Measurements from ENCODE around the gene TICAM1. TPM values are rescaled to one million over a fixed set of nuclear protein-coding genes. Genes with fewer than 3 reads are reported as not detected.

The TICAM1 gene
- total RNA-seq, 4 donors from 2014 or later = 3.5 to 10.8 (median 4.7) TPM

DNA sequence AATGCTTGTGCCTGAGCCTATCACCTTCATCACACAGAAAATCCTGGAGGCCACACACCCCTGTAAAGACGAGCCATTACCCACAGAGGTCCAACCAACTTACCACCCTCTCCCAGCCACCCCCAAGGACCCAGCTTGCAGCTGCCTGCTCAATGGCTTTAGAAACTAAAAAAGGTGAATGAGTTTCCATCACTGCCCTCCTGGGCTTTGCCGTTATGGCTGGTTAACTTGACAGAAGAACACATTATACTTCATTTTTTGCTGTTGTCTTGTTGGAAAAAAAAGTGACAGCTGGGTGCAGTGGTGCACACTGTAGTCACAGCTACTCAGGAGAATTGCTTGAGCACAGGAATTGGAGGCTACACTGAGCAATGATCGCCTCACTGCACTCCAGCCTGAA is 57.4 kb downstream of the TICAM1 start:
- Histone ChIP-seq H3K27me3 (peaks cover 0 to 17% of the 10 kb centered on the region in 2 donors), H3K27ac (no peak overlapping the region), H3K4me1 (no peaks in the 10 kb centered on the region), H3K4me3 (no peak overlapping the region), H3K36me3 (no peaks in the 10 kb centered on the region), H3K9me3 (no peaks in the 10 kb centered on the region)
- TF ChIP-seq EP300 (IDR thresholded peaks at IDR 0.05) = no peak
- no peak for TF ChIP-seq POLR2A (IDR thresholded peaks at IDR 0.05)
- no peak for TF ChIP-seq CTCF (IDR thresholded peaks at IDR 0.05)
- WGBS, 2 donors = 47 to 59% methylated on average over 3 of the region's 3 CpGs
- DNase-seq (ENCODE audit: low spot score in 2 of 2) = no peak

GRCh38 chr19:4773047-4773640 is 58.4 kb downstream of the TICAM1 start:
- Histone ChIP-seq H3K27me3 (peaks cover 0 to 17% of the 10 kb centered on the region in 2 donors), H3K4me3 (no peak overlapping the region), H3K4me1 (no peaks in the 10 kb centered on the region), H3K36me3 (no peaks in the 10 kb centered on the region), H3K9me3 (no peaks in the 10 kb centered on the region), H3K27ac (no peak overlapping the region)
- WGBS, 2 donors = 60% methylated on average over 9 of the region's 9 CpGs
- no peak for DNase-seq (ENCODE audit: low spot score in 2 of 2)
- no peak for TF ChIP-seq CTCF (IDR thresholded peaks at IDR 0.05)
- TF ChIP-seq POLR2A (IDR thresholded peaks at IDR 0.05) = no peak
- no peak for TF ChIP-seq EP300 (IDR thresholded peaks at IDR 0.05)

DNA sequence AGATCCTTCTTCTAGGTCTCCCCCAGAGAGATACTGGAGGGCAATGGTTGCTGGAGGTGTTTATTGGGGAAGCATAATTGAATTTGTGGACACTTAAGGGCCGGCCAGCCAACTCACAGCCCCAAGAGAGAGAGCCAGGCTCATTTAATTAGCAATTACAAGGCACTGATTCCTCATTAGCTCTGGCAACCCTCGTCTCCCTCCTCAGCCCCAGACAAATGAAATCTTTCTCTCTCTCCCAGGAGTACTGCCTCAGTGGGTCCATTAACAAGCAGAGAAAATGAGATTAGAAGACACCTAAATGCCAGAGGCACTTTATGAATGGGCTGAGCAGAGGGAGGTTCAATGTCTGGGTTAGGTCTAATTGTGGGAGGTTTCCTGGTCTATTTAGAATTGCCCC is 58.9 kb downstream of the TICAM1 start:
- Histone ChIP-seq H3K27me3 (peaks cover 0 to 17% of the 10 kb centered on the region in 2 donors), H3K4me1 (no peaks in the 10 kb centered on the region), H3K27ac (no peak overlapping the region), H3K4me3 (no peak overlapping the region), H3K9me3 (no peaks in the 10 kb centered on the region), H3K36me3 (no peaks in the 10 kb centered on the region)
- no peak for TF ChIP-seq POLR2A (IDR thresholded peaks at IDR 0.05)
- TF ChIP-seq EP300 (IDR thresholded peaks at IDR 0.05) = no peak
- TF ChIP-seq CTCF (IDR thresholded peaks at IDR 0.05) = no peak
- 10 to 15% methylated on average over 2 of the region's 2 CpGs for WGBS, 2 donors
- no peak for DNase-seq (ENCODE audit: low spot score in 2 of 2)

GRCh38 chr19:4768934-4769777 is 62.4 kb downstream of the TICAM1 start:
- 9 to 12% methylated on average over 37 of the region's 37 CpGs for WGBS, 2 donors
- H3K9me3 ChIP-seq = no peaks in the 10 kb centered on the region
- no peaks in the 10 kb centered on the region for H3K36me3 ChIP-seq
- no peak overlapping the region for H3K4me3 ChIP-seq
- H3K4me1 ChIP-seq = no peaks in the 10 kb centered on the region
- peaks cover 0 to 10% of the 10 kb centered on the region in 2 donors for H3K27me3 ChIP-seq
- peak; percentile 36 to 78 for DNase-seq (ENCODE audit: low spot score in 2 of 2)
- H3K27ac ChIP-seq = no peak overlapping the region
- TF ChIP-seq EP300 (IDR thresholded peaks at IDR 0.05) = peak in 1 of 2 donors; percentile 79
- TF ChIP-seq POLR2A (IDR thresholded peaks at IDR 0.05) = no peak

Small RNA genes lying within 50 kb of the gene (small RNA-seq; reads per million reads assigned to genes)
- not detected for gene MIR7-3

Other genes starting within 250 kb of the TICAM1 start
- gene TNFAIP8L1, start 192.2 kb downstream of the TICAM1 start, total RNA-seq = 1 to 10 TPM; 7.3 to 8.8 (median 8.4) TPM
- gene MYDGF, start 161.4 kb downstream of the TICAM1 start, total RNA-seq = 10 to 100 TPM; 33.5 to 48.7 (median 41.5) TPM
- 100 to 1,000 TPM in 1 of 4 donors, 10 to 100 TPM in 3; 53.9 to 134 (median 68.0) TPM for gene DPP9, start 107.9 kb downstream of the TICAM1 start, total RNA-seq
- 10 to 100 TPM; 12.3 to 17.1 (median 15.2) TPM for gene FEM1A, start 40.0 kb downstream of the TICAM1 start, total RNA-seq
- gene PLIN3, start 36.0 kb upstream of the TICAM1 start, total RNA-seq = 10 to 100 TPM; 29.5 to 96.3 (median 40.5) TPM
- gene ARRDC5, start 71.2 kb upstream of the TICAM1 start, total RNA-seq = under 1 TPM in 3 of 4 donors, not detected in 1; 0.44 to 0.90 (median 0.63) TPM
- 1 to 10 TPM; 1.7 to 7.2 (median 3.0) TPM for gene UHRF1, start 77.8 kb upstream of the TICAM1 start, total RNA-seq
- gene KDM4B, start 137.4 kb upstream of the TICAM1 start, total RNA-seq = 10 to 100 TPM; 37.8 to 72.4 (median 57.2) TPM

Measured in tibial nerve (tissue), 4 donors.